T-helper 2 cell treated with Interferon-gamma antibody and Interleukin-4, amounts not matched to agents 5 μg/mL and 100 μg/mL, for 36 hours (primary cell): Measurements from ENCODE around the gene CABLES2.

Experiments
- DNase-seq: peaks from one replicate; pipeline ENCODE4 v3.0.0; 2021; ENCODE audit warnings: low spot score
- H3K27ac Mint-ChIP-seq: one replicate; pipeline ENCODE4 v1.8.0; 2021; ENCODE audit warnings: mild to moderate bottlenecking, mixed read lengths
- H3K27me3 Mint-ChIP-seq: one replicate; pipeline ENCODE4 v1.8.0; 2021; ENCODE audit warnings: low read depth, mixed read lengths
- H3K36me3 Mint-ChIP-seq: one replicate; pipeline ENCODE4 v1.8.0; 2021; ENCODE audit warnings: low read depth, mixed read lengths
- H3K4me1 Mint-ChIP-seq: one replicate; pipeline ENCODE4 v1.8.0; 2021; ENCODE audit warnings: low read depth, mixed read lengths
- H3K4me3 Mint-ChIP-seq: one replicate; pipeline ENCODE4 v1.8.0; 2022; ENCODE audit warnings: mild to moderate bottlenecking, moderate library complexity, mixed read lengths
- H3K9me3 Mint-ChIP-seq: one replicate; pipeline ENCODE4 v1.8.0; 2021; ENCODE audit warnings: mixed read lengths

Gene CABLES2

GRCh38 chr20:62356589-62357186 is 50.4 kb downstream of the CABLES2 start:
- no peak for DNase-seq
- Mint-ChIP-seq H3K4me3 (no peak overlapping the region), H3K9me3 (no peaks in the 10 kb centered on the region), H3K4me1 (no peaks in the 10 kb centered on the region), H3K27me3 (no peaks in the 10 kb centered on the region), H3K36me3 (no peaks in the 10 kb centered on the region), H3K27ac (no peak overlapping the region)

GRCh38 chr20:62355878-62356588 is 51.1 kb downstream of the CABLES2 start:
- no peak overlapping the region for H3K4me3 Mint-ChIP-seq
- no peaks in the 10 kb centered on the region for H3K9me3 Mint-ChIP-seq
- H3K4me1 Mint-ChIP-seq = no peaks in the 10 kb centered on the region
- no peaks in the 10 kb centered on the region for H3K36me3 Mint-ChIP-seq
- H3K27me3 Mint-ChIP-seq = no peaks in the 10 kb centered on the region
- DNase-seq = no peak
- no peak overlapping the region for H3K27ac Mint-ChIP-seq

- no peak for DNase-seq
Observed at GRCh38 chr20:62355516-62355877, 51.6 kb downstream of the CABLES2 start.

GRCh38 chr20:62354811-62355341 is 52.2 kb downstream of the CABLES2 start:
- Mint-ChIP-seq H3K9me3 (no peaks in the 10 kb centered on the region), H3K27me3 (no peaks in the 10 kb centered on the region), H3K4me1 (no peaks in the 10 kb centered on the region), H3K4me3 (no peak overlapping the region), H3K27ac (no peak overlapping the region), H3K36me3 (no peaks in the 10 kb centered on the region)
- DNase-seq = no peak

More at GRCh38 chr20:62355516-62355877, 51.6 kb downstream of the CABLES2 start:
- Mint-ChIP-seq H3K4me3 (no peak overlapping the region), H3K27me3 (no peaks in the 10 kb centered on the region), H3K4me1 (no peaks in the 10 kb centered on the region), H3K27ac (no peak overlapping the region), H3K9me3 (no peaks in the 10 kb centered on the region), H3K36me3 (no peaks in the 10 kb centered on the region)

GRCh38 chr20:62354031-62354808 is 52.9 kb downstream of the CABLES2 start:
- Mint-ChIP-seq H3K27ac (no peak overlapping the region), H3K36me3 (peaks cover 2% of the 10 kb centered on the region), H3K27me3 (no peaks in the 10 kb centered on the region), H3K9me3 (peaks cover 3% of the 10 kb centered on the region), H3K4me1 (no peaks in the 10 kb centered on the region), H3K4me3 (no peak overlapping the region)
- no peak for DNase-seq

GRCh38 chr20:62353289-62354030 is 53.6 kb downstream of the CABLES2 start:
- Mint-ChIP-seq H3K4me1 (no peaks in the 10 kb centered on the region), H3K27me3 (no peaks in the 10 kb centered on the region), H3K27ac (no peak overlapping the region), H3K4me3 (no peak overlapping the region), H3K36me3 (peaks cover 4% of the 10 kb centered on the region), H3K9me3 (peaks cover 8% of the 10 kb centered on the region)
- DNase-seq = no peak

- no peak overlapping the region for H3K4me3 Mint-ChIP-seq
- H3K9me3 Mint-ChIP-seq = peaks cover 13% of the 10 kb centered on the region
- no peaks in the 10 kb centered on the region for H3K4me1 Mint-ChIP-seq
- no peak for DNase-seq
- no peak overlapping the region for H3K27ac Mint-ChIP-seq
- no peaks in the 10 kb centered on the region for H3K27me3 Mint-ChIP-seq
- H3K36me3 Mint-ChIP-seq = peaks cover 4% of the 10 kb centered on the region
Observed at GRCh38 chr20:62352402-62353288, 54.4 kb downstream of the CABLES2 start.

- Mint-ChIP-seq H3K36me3 (peaks cover 4% of the 10 kb centered on the region), H3K4me3 (no peak overlapping the region), H3K27me3 (no peaks in the 10 kb centered on the region), H3K27ac (no peak overlapping the region), H3K4me1 (no peaks in the 10 kb centered on the region), H3K9me3 (peaks cover 13% of the 10 kb centered on the region)
- DNase-seq = no peak
Observed at GRCh38 chr20:62351469-62352401, 55.4 kb downstream of the CABLES2 start.

GRCh38 chr20:62350629-62351422 is 56.3 kb downstream of the CABLES2 start:
- H3K4me3 Mint-ChIP-seq = no peak overlapping the region
- H3K4me1 Mint-ChIP-seq = no peaks in the 10 kb centered on the region
- H3K27ac Mint-ChIP-seq = no peak overlapping the region
- H3K27me3 Mint-ChIP-seq = no peaks in the 10 kb centered on the region
- H3K9me3 Mint-ChIP-seq = peaks cover 13% of the 10 kb centered on the region
- H3K36me3 Mint-ChIP-seq = peaks cover 4% of the 10 kb centered on the region
- DNase-seq = no peak

GRCh38 chr20:62350098-62350628 is 56.9 kb downstream of the CABLES2 start:
- no peak for DNase-seq
- H3K27ac Mint-ChIP-seq = no peak overlapping the region
- H3K9me3 Mint-ChIP-seq = peaks cover 13% of the 10 kb centered on the region
- no peaks in the 10 kb centered on the region for H3K4me1 Mint-ChIP-seq
- H3K4me3 Mint-ChIP-seq = no peak overlapping the region
- no peaks in the 10 kb centered on the region for H3K27me3 Mint-ChIP-seq
- peaks cover 4% of the 10 kb centered on the region for H3K36me3 Mint-ChIP-seq

- Mint-ChIP-seq H3K36me3 (peaks cover 4% of the 10 kb centered on the region), H3K4me1 (no peaks in the 10 kb centered on the region), H3K27me3 (no peaks in the 10 kb centered on the region), H3K27ac (no peak overlapping the region), H3K4me3 (no peak overlapping the region), H3K9me3 (peaks cover 13% of the 10 kb centered on the region)
- DNase-seq = no peak
Observed at GRCh38 chr20:62349556-62350097, 57.5 kb downstream of the CABLES2 start.
